ENCODE measurements around the gene SULT2A1. TPM values are rescaled to one million over a fixed set of nuclear protein-coding genes. Genes with fewer than 3 reads are reported as not detected.

Gene SULT2A1
- total RNA-seq, 1 experiment from 2014 or later: not detected

DNA sequence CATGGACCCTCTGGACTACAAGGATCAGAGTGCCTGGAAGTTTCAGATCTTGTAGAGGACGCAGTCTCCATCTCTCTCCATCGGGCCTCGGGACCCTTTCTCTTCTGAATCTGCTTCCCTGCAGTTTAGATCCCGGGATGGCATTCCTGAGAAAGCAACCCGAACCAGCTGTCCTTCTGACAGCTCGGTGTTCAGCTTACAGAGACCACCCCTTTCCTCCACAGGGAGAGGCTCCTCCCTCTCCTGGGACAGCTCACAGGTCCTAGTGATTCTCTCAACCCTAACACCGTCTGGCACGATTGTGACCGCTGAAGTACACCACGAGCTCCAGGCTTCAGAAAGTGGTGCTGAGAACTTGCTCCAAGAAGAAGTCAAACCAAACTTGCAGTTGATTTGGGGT, 46.2 kb downstream of the SULT2A1 start:
- Mint-ChIP-seq H3K4me1 (ENCODE audit: insufficient read depth, unreplicated experiment) (no peaks in the 10 kb centered on the region), H3K9me3 (ENCODE audit: unreplicated experiment) (no peaks in the 10 kb centered on the region), H3K27me3 (ENCODE audit: insufficient read depth, unreplicated experiment) (peaks cover 25% of the 10 kb centered on the region), H3K36me3 (ENCODE audit: insufficient read depth, unreplicated experiment) (no peaks in the 10 kb centered on the region), H3K4me3 (ENCODE audit: unreplicated experiment) (no peak overlapping the region), H3K27ac (ENCODE audit: low read depth, unreplicated experiment) (no peak overlapping the region)
- DNase-seq (ENCODE audit: unreplicated experiment): no peak
- CTCF ChIA-PET: interaction anchor here (0.7 to 1.3 kb wide), 2 partner anchors 24 to 27 kb away, joined by 3 to 6 read pairs; no protein-coding TSS in a partner anchor
- no TSS peak for BruUV-seq (replicated peaks)
- intact Hi-C loops (cut with micrococcal nuclease): no loop called here
- no peak for TF ChIP-seq CTCF (IDR thresholded peaks at IDR 0.05; ENCODE audit: unreplicated experiment)
- POLR2A ChIA-PET: interaction anchor here (0.6 to 1.0 kb wide), 2 partner anchors 10 to 23 kb away, joined by 3 to 5 read pairs; no protein-coding TSS in a partner anchor

- ChIA-PET CTCF (interaction anchor here (0.7 kb wide), 1 partner anchor 24 kb away, joined by 6 read pairs; no protein-coding TSS in a partner anchor), POLR2A (no interaction called here)
- no peak for DNase-seq (ENCODE audit: unreplicated experiment)
- no peaks in the 10 kb centered on the region for H3K4me1 Mint-ChIP-seq (ENCODE audit: insufficient read depth, unreplicated experiment)
- no peak overlapping the region for H3K4me3 Mint-ChIP-seq (ENCODE audit: unreplicated experiment)
- no TSS peak for BruUV-seq (replicated peaks)
- no peak overlapping the region for H3K27ac Mint-ChIP-seq (ENCODE audit: low read depth, unreplicated experiment)
- TF ChIP-seq CTCF (IDR thresholded peaks at IDR 0.05; ENCODE audit: unreplicated experiment): no peak
- no peaks in the 10 kb centered on the region for H3K9me3 Mint-ChIP-seq (ENCODE audit: unreplicated experiment)
- H3K36me3 Mint-ChIP-seq (ENCODE audit: insufficient read depth, unreplicated experiment): no peaks in the 10 kb centered on the region
- intact Hi-C loops (cut with micrococcal nuclease): no loop called here
- H3K27me3 Mint-ChIP-seq (ENCODE audit: insufficient read depth, unreplicated experiment): peaks cover 23% of the 10 kb centered on the region
These were observed 46.7 kb downstream of the SULT2A1 start for GRCh38 chr19:47839411-47839810.

DNA sequence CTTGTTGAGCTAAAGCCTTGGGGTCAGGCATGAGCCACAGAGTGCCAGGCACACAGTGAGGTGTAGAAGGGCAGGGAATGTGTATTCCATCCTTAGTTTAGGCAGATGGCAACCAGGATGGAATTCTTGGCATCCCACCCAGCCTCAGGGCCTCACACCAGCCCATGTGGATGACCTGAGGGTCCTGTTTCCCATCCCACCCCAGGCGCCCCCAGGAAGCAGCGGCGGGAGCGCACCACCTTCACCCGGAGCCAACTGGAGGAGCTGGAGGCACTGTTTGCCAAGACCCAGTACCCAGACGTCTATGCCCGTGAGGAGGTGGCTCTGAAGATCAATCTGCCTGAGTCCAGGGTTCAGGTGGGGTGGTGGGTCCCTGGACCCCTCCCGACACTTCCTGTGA, 50.1 kb downstream of the SULT2A1 start:
- POLR2A ChIA-PET: no interaction called here
- H3K9me3 Mint-ChIP-seq (ENCODE audit: unreplicated experiment): no peaks in the 10 kb centered on the region
- H3K27me3 Mint-ChIP-seq (ENCODE audit: insufficient read depth, unreplicated experiment): no peaks in the 10 kb centered on the region
- CTCF ChIA-PET: interaction anchor here (1.8 kb wide), 1 partner anchor 28 kb away, joined by 8 read pairs; no protein-coding TSS in a partner anchor
- no peak for TF ChIP-seq CTCF (IDR thresholded peaks at IDR 0.05; ENCODE audit: unreplicated experiment)
- H3K27ac Mint-ChIP-seq (ENCODE audit: low read depth, unreplicated experiment): no peak overlapping the region
- no peaks in the 10 kb centered on the region for H3K4me1 Mint-ChIP-seq (ENCODE audit: insufficient read depth, unreplicated experiment)
- H3K4me3 Mint-ChIP-seq (ENCODE audit: unreplicated experiment): no peak overlapping the region
- no peaks in the 10 kb centered on the region for H3K36me3 Mint-ChIP-seq (ENCODE audit: insufficient read depth, unreplicated experiment)
- no TSS peak for BruUV-seq (replicated peaks)
- no peak for DNase-seq (ENCODE audit: unreplicated experiment)
- intact Hi-C loops (cut with micrococcal nuclease): no loop called here

DNA sequence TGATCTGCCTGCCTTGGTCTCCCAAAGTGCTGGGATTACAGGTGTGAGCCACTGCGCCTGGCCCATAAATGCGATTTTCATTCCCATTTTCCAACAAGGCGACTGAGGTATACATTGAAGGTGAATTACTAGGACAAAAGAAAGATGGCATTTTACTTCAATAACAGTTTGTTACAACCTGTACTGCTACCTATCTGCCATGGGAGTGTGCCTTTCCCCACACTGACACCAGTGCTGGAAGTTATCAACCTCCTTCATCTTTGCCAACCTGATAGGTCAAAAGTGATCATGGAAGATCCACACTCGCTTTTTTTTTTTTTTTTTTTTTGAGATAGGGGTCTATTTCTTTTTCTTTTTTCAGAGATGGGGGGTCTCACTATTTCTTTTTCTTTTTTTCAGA, 53.4 kb downstream of the SULT2A1 start:
- H3K9me3 Mint-ChIP-seq (ENCODE audit: unreplicated experiment): no peaks in the 10 kb centered on the region
- H3K4me1 Mint-ChIP-seq (ENCODE audit: insufficient read depth, unreplicated experiment): no peaks in the 10 kb centered on the region
- no peak overlapping the region for H3K4me3 Mint-ChIP-seq (ENCODE audit: unreplicated experiment)
- ChIA-PET CTCF (no interaction called here), POLR2A (no interaction called here)
- no TSS peak for BruUV-seq (replicated peaks)
- TF ChIP-seq CTCF (IDR thresholded peaks at IDR 0.05; ENCODE audit: unreplicated experiment): no peak
- no peaks in the 10 kb centered on the region for H3K36me3 Mint-ChIP-seq (ENCODE audit: insufficient read depth, unreplicated experiment)
- intact Hi-C loops (cut with micrococcal nuclease): no loop called here
- H3K27me3 Mint-ChIP-seq (ENCODE audit: insufficient read depth, unreplicated experiment): no peaks in the 10 kb centered on the region
- no peak overlapping the region for H3K27ac Mint-ChIP-seq (ENCODE audit: low read depth, unreplicated experiment)
- DNase-seq (ENCODE audit: unreplicated experiment): no peak
